Activated CD8-positive, alpha-beta T cell treated with anti-CD3 and anti-CD28 coated beads, Interleukin-2, amount 10 ng/mL, durations not matched to agents 7 days and 5 days (primary cell): ENCODE data around the gene RNF114. TPM values are rescaled to one million over a fixed set of nuclear protein-coding genes. Genes with fewer than 3 reads are reported as not detected.

Experiments used
- ATAC-seq: fragments of 150-1000 bp; cut with Tn5 transposase; one replicate; pipeline ENCODE4 v1.10.0; 2021; ENCODE audit warnings: moderate library complexity
- CTCF ChIA-PET: fragments of 350-600 bp; sonication (Branson Sonifier 250); formaldehyde crosslinking; loops from one replicate; lab custom pipeline; 2021; ENCODE audit warnings: antibody characterized with exemption; lab: Charles Lee
- POLR2A ChIA-PET: fragments of 350-600 bp; sonication (Branson Sonifier 250); formaldehyde crosslinking; loops from one replicate; lab custom pipeline; 2021; ENCODE audit warnings: antibody characterized with exemption; lab: Charles Lee
- DNase-seq: peaks from one replicate; pipeline ENCODE4 v3.0.0-alpha.2; 2020
- H3K27ac Mint-ChIP-seq: one replicate; pipeline ENCODE4 v1.8.0; 2021; ENCODE audit warnings: mild to moderate bottlenecking, mixed read lengths
- H3K27me3 Mint-ChIP-seq: one replicate; pipeline ENCODE4 v1.8.0; 2021; ENCODE audit warnings: low read depth, mixed read lengths
- H3K36me3 Mint-ChIP-seq: one replicate; pipeline ENCODE4 v1.8.0; 2021; ENCODE audit warnings: low read depth, mixed read lengths
- H3K4me1 Mint-ChIP-seq: one replicate; pipeline ENCODE4 v1.8.0; 2021; ENCODE audit warnings: low read depth, mixed read lengths
- H3K4me3 Mint-ChIP-seq: one replicate; pipeline ENCODE4 v1.8.0; 2021; ENCODE audit warnings: mild to moderate bottlenecking, mixed read lengths
- H3K9me3 Mint-ChIP-seq: one replicate; pipeline ENCODE4 v1.8.0; 2022; ENCODE audit warnings: mixed read lengths; ENCODE audit not compliant: insufficient read depth
- total RNA-seq, 2 experiments: library from RNA; stranded (reverse); gene quantifications; one replicate each; pipeline ENCODE4 v1.2.3, GENCODE V29; 2021

RNF114 gene
- total RNA-seq, 2 experiments from 2014 or later, result 50.1 to 54.8 TPM

DNA sequence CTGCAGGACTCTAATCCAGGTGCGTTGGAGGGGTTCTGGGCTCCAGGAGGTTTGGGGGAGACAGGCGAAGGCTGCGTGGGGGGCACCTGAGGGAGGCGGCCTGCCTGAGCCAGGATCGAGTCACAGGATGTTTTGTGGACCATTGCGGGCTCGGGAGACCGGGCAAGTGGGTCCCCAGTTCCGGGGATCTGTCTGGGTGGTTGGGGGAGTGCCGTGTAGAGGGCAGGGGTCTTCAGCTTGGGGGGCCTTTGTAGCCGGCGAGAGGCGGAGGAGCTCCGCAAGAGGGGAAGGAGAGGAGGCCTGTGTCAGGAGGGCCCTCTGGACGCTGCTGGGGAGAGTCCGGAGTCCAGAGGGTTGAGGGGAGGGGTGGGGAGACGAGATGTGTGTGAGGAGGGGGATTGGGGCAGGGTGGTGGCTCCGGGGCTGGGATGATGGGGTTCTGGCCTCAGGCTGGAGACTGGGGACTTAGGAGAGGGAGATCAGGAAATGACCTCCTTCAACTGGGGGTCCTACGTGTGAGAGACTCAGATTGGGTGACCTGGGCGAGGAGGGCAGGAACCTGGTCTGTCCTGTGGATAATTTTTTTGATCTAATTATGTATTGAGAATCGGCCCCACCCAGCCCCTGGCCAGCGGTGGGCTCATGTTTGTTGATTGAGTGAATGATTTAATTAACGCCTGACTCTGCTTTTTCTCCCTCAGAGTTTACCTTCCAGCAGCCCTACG, 47.1 kb downstream of the RNF114 start:
- Mint-ChIP-seq H3K36me3 (no peaks in the 10 kb centered on the region), H3K9me3 (no peaks in the 10 kb centered on the region), H3K27me3 (peaks cover 20% of the 10 kb centered on the region), H3K4me3 (peak overlapping the region; percentile 60), H3K4me1 (peaks cover 31% of the 10 kb centered on the region), H3K27ac (peak overlapping the region; percentile 25)
- ChIA-PET CTCF (interaction anchor here (3.7 to 13.9 kb wide), 2 partner anchors 89 to 186 kb away, joined by 16 to 408 read pairs; no protein-coding TSS in a partner anchor), POLR2A (no interaction called here)
- DNase-seq (no peak), ATAC-seq (no peak)

DNA sequence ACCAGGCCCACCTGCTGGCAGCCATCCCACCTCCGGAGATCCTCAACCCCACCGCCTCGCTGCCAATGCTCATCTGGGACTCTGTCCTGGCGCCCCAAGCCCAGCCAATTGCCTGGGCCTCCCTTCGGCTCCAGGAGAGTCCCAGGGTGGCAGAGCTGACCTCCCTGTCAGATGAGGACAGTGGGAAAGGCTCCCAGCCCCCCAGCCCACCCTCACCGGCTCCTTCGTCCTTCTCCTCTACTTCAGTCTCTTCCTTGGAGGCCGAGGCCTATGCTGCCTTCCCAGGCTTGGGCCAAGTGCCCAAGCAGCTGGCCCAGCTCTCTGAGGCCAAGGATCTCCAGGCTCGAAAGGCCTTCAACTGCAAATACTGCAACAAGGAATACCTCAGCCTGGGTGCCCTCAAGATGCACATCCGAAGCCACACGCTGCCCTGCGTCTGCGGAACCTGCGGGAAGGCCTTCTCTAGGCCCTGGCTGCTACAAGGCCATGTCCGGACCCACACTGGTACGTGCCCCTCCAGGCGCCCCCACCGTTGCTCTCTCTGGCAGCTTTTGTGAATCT, 47.7 kb downstream of the RNF114 start:
- DNase-seq (no peak), ATAC-seq (no peak)
- H3K9me3 Mint-ChIP-seq, result no peaks in the 10 kb centered on the region
- H3K36me3 Mint-ChIP-seq, result no peaks in the 10 kb centered on the region
- H3K4me3 Mint-ChIP-seq, result peak overlapping the region; percentile 60
- CTCF ChIA-PET, result interaction anchor here (1.8 to 13.9 kb wide), 2 partner anchors 88 to 102 kb away, joined by 6 to 408 read pairs; no protein-coding TSS in a partner anchor
- POLR2A ChIA-PET, result interaction anchor here (0.5 kb wide), 1 partner anchor 526 kb away, joined by 4 read pairs; the partner anchor contains the start of gene PTPN1
- no peak overlapping the region for H3K27ac Mint-ChIP-seq
- H3K4me1 Mint-ChIP-seq, result peaks cover 27% of the 10 kb centered on the region
- peaks cover 20% of the 10 kb centered on the region for H3K27me3 Mint-ChIP-seq

DNA sequence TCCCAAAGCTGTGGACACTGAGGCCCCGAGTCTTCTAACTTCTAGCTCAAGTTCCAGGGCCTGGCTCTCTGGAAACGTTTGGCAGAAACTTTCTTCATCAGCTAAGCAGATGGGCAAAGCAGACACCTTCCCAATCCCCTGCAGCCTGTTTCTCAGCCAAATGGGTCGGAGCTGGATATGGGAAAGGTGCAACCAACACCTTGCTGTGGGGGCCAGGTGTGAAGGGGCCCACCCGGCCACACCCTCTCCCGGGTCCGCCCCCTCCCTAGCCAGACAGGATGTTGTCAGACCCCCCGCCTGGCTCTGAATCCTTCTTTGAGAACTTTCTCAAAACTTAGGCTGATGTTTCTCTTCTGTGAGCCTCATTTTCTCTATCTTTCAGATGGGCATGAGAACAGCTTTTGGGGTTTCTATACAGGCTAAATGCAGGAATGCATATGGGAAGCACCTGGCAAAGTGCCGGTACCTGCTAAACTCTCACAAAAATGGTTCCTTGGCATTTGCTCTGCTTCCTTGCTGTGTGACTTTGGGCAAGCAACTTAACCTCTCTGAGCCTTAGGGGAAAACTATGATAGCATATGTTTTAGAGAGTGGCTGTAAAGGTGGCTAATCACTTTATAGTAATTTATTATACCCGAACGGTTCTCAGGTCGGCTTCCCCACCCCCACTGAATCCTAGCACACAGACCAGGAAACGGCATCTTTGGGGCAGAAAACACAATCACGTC, 48.4 kb downstream of the RNF114 start:
- DNase-seq, result no peak
- H3K27me3 Mint-ChIP-seq, result peaks cover 20% of the 10 kb centered on the region
- no peak overlapping the region for H3K27ac Mint-ChIP-seq
- CTCF ChIA-PET, result interaction anchor here (1.8 to 13.9 kb wide), 2 partner anchors 88 to 101 kb away, joined by 6 to 408 read pairs; no protein-coding TSS in a partner anchor
- no peak overlapping the region for H3K4me3 Mint-ChIP-seq
- no peaks in the 10 kb centered on the region for H3K36me3 Mint-ChIP-seq
- no peak for ATAC-seq
- H3K9me3 Mint-ChIP-seq, result no peaks in the 10 kb centered on the region
- H3K4me1 Mint-ChIP-seq, result peaks cover 31% of the 10 kb centered on the region
- POLR2A ChIA-PET, result interaction anchor here (0.5 kb wide), 1 partner anchor 526 kb away, joined by 4 read pairs; the partner anchor contains the start of gene PTPN1

DNA sequence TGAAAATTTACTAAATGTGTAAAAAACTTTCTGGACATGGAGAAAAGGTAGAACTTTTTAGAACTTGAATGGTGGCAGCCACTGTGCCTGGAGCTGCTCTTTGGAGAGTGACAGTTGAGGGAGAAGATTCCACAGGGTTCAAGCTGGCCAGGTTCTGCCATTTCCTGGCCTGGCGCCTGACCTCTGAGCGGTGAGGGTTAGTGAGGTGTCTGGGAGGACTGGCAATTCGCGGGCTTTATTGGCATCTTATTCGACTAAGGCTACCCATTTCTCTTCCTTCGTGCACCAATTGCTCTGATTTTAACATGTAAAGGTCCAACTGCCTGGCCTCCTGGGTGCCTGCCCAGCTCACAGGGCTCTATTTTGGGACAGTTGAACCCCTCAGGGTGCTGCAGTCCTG, 49.0 kb downstream of the RNF114 start:
- Mint-ChIP-seq H3K9me3 (no peaks in the 10 kb centered on the region), H3K27ac (no peak overlapping the region), H3K4me1 (peaks cover 32% of the 10 kb centered on the region), H3K36me3 (no peaks in the 10 kb centered on the region), H3K27me3 (peaks cover 17% of the 10 kb centered on the region), H3K4me3 (no peak overlapping the region)
- ATAC-seq (no peak), DNase-seq (no peak)
- POLR2A ChIA-PET, result no interaction called here
- CTCF ChIA-PET, result interaction anchor here (1.8 to 13.9 kb wide), 2 partner anchors 87 to 100 kb away, joined by 6 to 408 read pairs; no protein-coding TSS in a partner anchor

DNA sequence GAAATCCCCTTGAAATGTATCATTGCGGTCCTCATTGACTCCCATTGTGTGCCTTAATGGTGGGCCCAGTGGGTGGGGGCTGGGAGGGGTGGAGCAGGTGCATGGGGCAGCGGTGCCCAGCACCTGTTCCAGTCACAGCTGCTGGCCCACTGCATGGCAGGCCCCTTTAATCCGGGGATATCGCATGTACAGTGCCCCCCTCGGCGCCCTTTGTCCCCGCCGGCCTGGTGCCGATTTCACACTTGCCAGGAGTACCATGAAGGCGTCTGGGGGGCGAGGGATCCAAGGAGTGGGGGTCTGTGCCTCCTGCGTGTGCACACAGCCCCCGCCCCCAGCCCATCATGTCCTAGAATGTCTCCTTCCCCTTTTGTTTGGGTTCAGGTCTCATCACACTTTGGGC, 49.4 kb downstream of the RNF114 start:
- H3K9me3 Mint-ChIP-seq, result no peaks in the 10 kb centered on the region
- ATAC-seq (no peak), DNase-seq (no peak)
- ChIA-PET CTCF (interaction anchor here (1.4 to 1.8 kb wide), 2 partner anchors 85 to 100 kb away, joined by 6 to 14 read pairs; no protein-coding TSS in a partner anchor), POLR2A (interaction anchor here (1.2 kb wide), 1 partner anchor 86 kb away, joined by 3 read pairs; no protein-coding TSS in a partner anchor)
- H3K4me3 Mint-ChIP-seq, result no peak overlapping the region
- peaks cover 29% of the 10 kb centered on the region for H3K4me1 Mint-ChIP-seq
- H3K36me3 Mint-ChIP-seq, result no peaks in the 10 kb centered on the region
- H3K27me3 Mint-ChIP-seq, result peaks cover 14% of the 10 kb centered on the region
- H3K27ac Mint-ChIP-seq, result no peak overlapping the region

DNA sequence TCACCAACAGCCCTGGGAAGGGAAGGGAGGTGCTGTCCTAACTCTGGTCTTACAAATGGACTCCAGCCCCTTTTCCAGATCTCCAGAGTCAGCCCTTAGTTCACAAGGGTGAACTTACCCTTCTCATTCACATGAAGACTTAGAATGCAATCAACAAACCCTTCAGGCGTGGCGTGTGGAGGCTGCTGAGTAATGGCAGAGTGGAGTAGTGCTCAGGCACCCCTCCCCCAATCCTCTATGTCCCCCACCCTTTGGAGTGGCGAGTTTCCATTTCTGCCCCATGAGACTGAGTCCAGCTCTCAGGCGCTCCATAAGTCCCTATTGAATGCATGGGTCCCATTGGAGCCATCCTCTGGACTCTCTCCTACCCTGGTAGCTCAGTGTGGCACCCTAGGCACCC, 49.9 kb downstream of the RNF114 start:
- POLR2A ChIA-PET, result interaction anchor here (1.2 kb wide), 1 partner anchor 85 kb away, joined by 3 read pairs; no protein-coding TSS in a partner anchor

DNA sequence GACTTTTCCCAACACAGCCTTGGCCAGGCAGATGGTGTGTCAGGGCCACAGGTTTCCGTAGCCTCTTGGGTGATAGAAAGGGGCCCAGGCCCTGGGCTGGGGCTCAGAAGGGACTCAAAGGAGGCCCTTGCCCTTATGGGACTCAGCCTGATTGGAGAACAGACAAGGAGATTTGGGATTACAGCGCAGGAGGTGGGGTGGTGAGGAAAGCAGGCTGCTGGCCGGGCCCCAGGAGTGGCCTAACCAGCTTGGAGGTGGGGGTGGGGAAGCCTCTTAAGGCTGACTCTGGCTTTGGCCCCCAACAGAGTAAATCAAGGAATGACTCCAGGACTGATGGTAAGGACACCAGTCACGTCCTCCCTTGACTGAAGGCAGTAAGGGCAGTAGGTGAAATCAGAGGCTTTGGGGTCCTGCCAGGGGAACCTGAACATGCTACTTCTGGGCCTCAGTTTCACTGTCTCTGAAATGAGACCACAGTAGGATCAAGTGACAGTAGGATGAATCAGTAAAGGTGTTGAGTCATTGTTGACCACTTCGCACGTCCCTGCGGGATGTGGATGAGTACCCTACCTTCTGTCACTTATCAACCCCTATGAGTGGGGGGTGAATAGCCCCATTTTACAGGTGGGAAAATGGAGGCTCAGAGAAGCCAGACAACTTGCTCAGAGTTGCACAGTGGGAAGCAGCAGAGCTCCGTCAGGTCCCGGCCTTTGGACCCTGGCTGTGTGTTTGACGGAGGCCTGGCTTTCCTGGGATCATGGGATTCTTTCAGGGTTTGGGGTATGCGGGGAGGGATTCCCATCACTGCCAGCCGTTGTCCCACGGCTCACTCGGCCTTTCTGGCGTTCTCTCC, 51.0 kb downstream of the RNF114 start:
- peaks cover 26% of the 10 kb centered on the region for H3K4me1 Mint-ChIP-seq
- POLR2A ChIA-PET, result interaction anchor here (1.2 kb wide), 1 partner anchor 84 kb away, joined by 3 read pairs; no protein-coding TSS in a partner anchor

More for the DNA sequence above, 49.9 kb downstream of the RNF114 start:
- Mint-ChIP-seq H3K27ac (no peak overlapping the region), H3K27me3 (peaks cover 11% of the 10 kb centered on the region), H3K36me3 (no peaks in the 10 kb centered on the region), H3K4me1 (peaks cover 29% of the 10 kb centered on the region), H3K9me3 (no peaks in the 10 kb centered on the region), H3K4me3 (no peak overlapping the region)
- no peak for ATAC-seq
- no peak for DNase-seq
- CTCF ChIA-PET, result interaction anchor here (1.4 kb wide), 1 partner anchor 85 kb away, joined by 14 read pairs; no protein-coding TSS in a partner anchor

DNA sequence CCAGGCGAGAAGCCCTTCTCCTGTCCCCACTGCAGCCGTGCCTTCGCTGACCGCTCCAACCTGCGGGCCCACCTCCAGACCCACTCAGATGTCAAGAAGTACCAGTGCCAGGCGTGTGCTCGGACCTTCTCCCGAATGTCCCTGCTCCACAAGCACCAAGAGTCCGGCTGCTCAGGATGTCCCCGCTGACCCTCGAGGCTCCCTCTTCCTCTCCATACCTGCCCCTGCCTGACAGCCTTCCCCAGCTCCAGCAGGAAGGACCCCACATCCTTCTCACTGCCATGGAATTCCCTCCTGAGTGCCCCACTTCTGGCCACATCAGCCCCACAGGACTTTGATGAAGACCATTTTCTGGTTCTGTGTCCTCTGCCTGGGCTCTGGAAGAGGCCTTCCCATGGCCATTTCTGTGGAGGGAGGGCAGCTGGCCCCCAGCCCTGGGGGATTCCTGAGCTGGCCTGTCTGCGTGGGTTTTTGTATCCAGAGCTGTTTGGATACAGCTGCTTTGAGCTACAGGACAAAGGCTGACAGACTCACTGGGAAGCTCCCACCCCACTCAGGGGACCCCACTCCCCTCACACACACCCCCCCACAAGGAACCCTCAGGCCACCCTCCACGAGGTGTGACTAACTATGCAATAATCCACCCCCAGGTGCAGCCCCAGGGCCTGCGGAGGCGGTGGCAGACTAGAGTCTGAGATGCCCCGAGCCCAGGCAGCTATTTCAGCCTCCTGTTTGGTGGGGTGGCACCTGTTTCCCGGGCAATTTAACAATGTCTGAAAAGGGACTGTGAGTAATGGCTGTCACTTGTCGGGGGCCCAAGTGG, 51.9 kb downstream of the RNF114 start:
- DNase-seq (no peak), ATAC-seq (no peak)
- Mint-ChIP-seq H3K4me3 (no peak overlapping the region), H3K4me1 (peaks cover 21% of the 10 kb centered on the region), H3K27ac (no peak overlapping the region), H3K9me3 (no peaks in the 10 kb centered on the region), H3K36me3 (no peaks in the 10 kb centered on the region), H3K27me3 (no peaks in the 10 kb centered on the region)
- POLR2A ChIA-PET, result no interaction called here
- CTCF ChIA-PET, result interaction anchor here (0.8 to 4.1 kb wide), 4 partner anchors 9 to 83 kb away, joined by 4 to 29 read pairs (median 14); no protein-coding TSS in a partner anchor

More for the DNA sequence above, 51.0 kb downstream of the RNF114 start:
- DNase-seq (no peak), ATAC-seq (no peak)
- H3K27me3 Mint-ChIP-seq, result no peaks in the 10 kb centered on the region
- no peak overlapping the region for H3K27ac Mint-ChIP-seq
- no peaks in the 10 kb centered on the region for H3K36me3 Mint-ChIP-seq
- no peak overlapping the region for H3K4me3 Mint-ChIP-seq
- no peaks in the 10 kb centered on the region for H3K9me3 Mint-ChIP-seq
- CTCF ChIA-PET, result interaction anchor here (0.7 to 1.4 kb wide), 3 partner anchors 9 to 188 kb away, joined by 3 to 14 read pairs (median 5); no protein-coding TSS in a partner anchor

DNA sequence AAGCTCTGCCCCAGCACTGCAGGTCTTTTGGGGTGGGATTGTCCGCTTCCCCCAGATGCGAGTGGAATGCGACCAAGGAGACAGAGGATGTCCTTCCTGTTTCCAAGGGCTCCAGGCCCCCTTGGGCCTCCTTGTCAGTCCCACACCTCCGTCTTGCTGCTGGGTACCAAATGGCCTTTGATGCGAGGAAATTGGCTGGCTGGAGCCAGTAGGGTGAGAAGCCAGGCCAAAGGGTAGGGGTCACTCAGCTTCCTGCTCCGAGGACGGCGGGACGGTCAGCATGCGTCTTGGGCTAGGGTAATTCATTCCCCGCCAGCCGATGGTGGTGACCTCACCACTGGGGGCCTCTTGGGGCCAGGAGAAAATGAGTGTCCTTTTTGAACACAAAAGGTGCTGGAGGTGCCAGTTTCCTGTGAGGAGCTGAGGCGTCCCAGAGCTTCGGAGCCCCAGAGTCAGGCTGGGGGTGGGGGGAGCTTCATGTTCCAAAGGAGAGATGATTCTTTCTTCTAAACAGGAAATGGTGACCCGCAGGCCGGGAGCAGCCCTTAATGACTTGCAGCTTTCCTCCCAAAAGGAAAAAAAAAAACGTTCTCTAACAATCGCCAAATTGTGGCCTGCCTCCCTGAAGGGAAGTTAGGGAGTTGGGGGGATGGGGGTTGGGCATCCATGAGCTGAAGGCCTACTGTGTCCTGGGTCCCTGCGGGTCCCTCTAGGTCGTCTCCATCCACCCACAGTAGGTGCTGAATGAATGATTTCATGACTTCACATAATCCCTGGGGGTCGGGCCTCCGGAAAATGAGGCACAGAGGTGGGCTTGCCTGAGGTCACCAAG, 53.3 kb downstream of the RNF114 start:
- ChIA-PET CTCF (interaction anchor here (0.8 to 4.1 kb wide), 7 partner anchors 11 to 96 kb away, joined by 3 to 29 read pairs (median 4); no protein-coding TSS in a partner anchor), POLR2A (interaction anchor here (0.9 kb wide), 1 partner anchor 81 kb away, joined by 3 read pairs; no protein-coding TSS in a partner anchor)
- no peak overlapping the region for H3K27ac Mint-ChIP-seq
- ATAC-seq (no peak), DNase-seq (no peak)
- no peak overlapping the region for H3K4me3 Mint-ChIP-seq
- H3K36me3 Mint-ChIP-seq, result no peaks in the 10 kb centered on the region
- H3K4me1 Mint-ChIP-seq, result peaks cover 12% of the 10 kb centered on the region
- no peaks in the 10 kb centered on the region for H3K9me3 Mint-ChIP-seq
- H3K27me3 Mint-ChIP-seq, result peaks cover 4% of the 10 kb centered on the region
